OCI-LY7 (cell line): ENCODE data around the gene MAGEA12.
"Not testable (repeated sequence)": the region's sequence is repeated elsewhere in the genome, so short reads cannot be mapped to it uniquely, and the experiment has no call there.

Experiments used
- EZH2phosphoT487 ChIP-seq: fragments of 200-600 bp; sonication (generic); IDR thresholded peaks from 2 replicates; pipeline ENCODE4 v1.6.1; 2018; ENCODE audit warnings: low read depth, borderline replicate concordance, mild to moderate bottlenecking, mixed run types, antibody characterized with exemption, low read length, moderate library complexity, mixed read lengths
- TF ChIP-seq, protein P1 (sequence below): fragments of 200-600 bp; sonication (generic); conservative IDR thresholded peaks from 2 replicates; pipeline ENCODE4 v1.5.1; 2014; ENCODE audit warnings: mild to moderate bottlenecking, antibody characterized with exemption, low read length, moderate library complexity, mixed read lengths

DNA sequence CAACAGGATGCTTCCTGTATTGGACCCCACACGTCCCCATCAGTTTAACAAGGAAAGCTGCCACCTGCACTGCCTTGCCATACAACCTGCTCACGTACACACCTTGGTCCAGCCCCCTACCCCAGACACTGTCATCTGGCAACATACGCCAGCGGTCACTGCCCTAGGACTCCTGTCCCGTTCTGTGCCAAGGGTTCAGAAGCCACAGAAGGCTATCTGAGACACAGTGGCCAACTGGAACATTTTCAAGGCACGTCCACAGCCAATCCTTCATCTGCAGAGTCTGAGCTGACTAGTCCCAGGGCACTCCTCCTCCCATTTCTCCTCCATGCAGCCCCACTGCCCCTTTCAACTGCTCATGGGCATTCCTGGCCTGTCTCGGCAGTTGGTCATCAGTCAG, 28.0 kb downstream of the MAGEA12 start:
- TF ChIP-seq, protein P1, sequence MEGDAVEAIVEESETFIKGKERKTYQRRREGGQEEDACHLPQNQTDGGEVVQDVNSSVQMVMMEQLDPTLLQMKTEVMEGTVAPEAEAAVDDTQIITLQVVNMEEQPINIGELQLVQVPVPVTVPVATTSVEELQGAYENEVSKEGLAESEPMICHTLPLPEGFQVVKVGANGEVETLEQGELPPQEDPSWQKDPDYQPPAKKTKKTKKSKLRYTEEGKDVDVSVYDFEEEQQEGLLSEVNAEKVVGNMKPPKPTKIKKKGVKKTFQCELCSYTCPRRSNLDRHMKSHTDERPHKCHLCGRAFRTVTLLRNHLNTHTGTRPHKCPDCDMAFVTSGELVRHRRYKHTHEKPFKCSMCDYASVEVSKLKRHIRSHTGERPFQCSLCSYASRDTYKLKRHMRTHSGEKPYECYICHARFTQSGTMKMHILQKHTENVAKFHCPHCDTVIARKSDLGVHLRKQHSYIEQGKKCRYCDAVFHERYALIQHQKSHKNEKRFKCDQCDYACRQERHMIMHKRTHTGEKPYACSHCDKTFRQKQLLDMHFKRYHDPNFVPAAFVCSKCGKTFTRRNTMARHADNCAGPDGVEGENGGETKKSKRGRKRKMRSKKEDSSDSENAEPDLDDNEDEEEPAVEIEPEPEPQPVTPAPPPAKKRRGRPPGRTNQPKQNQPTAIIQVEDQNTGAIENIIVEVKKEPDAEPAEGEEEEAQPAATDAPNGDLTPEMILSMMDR: not testable (repeated sequence)
- TF ChIP-seq EZH2phosphoT487: not testable (repeated sequence)
